HL-60 (cell line): ENCODE results near the gene RPS3.

Experiments
- DNase-seq, 2 experiments: peaks; one replicate each; pipeline ENCODE4 v3.0.0-alpha.2; 2010 to 2020; ENCODE audit warnings: low read depth in 1 of 2, low spot score in 1 of 2
- H3K27ac ChIP-seq: fragments of 250-450 bp; sonication (Bioruptor Pico); replicated peaks from 2 replicates; pipeline ENCODE4 v1.5.1; 2020; ENCODE audit warnings: mild to moderate bottlenecking, moderate library complexity
- H3K27me3 ChIP-seq: fragments of 250-450 bp; sonication (Bioruptor Pico); 2 replicates; pipeline ENCODE4 v1.5.1; 2021; ENCODE audit warnings: mild to moderate bottlenecking, moderate library complexity; ENCODE audit not compliant: insufficient read depth, poor library complexity, severe bottlenecking
- H3K4me3 ChIP-seq: replicated peaks from 2 replicates; pipeline ENCODE4 v1.5.1; 2011; ENCODE audit warnings: mild to moderate bottlenecking, control low read depth, low read length; ENCODE audit not compliant: insufficient read depth
- GABPA ChIP-seq: IDR thresholded peaks from 2 replicates; pipeline ENCODE4 v1.6.1; 2012; ENCODE audit warnings: low read depth
- POLR2AphosphoS5 ChIP-seq: IDR thresholded peaks from 2 replicates; pipeline ENCODE4 v1.6.1; 2012; ENCODE audit warnings: low read depth
- SPI1 ChIP-seq: IDR thresholded peaks from 2 replicates; pipeline ENCODE4 v1.6.1; 2012; ENCODE audit warnings: low read depth, mild to moderate bottlenecking, borderline replicate concordance
- TF ChIP-seq, protein P1 (sequence below): IDR thresholded peaks from 2 replicates; pipeline ENCODE4 v1.6.1; 2012; ENCODE audit warnings: low read depth; ENCODE audit not compliant: insufficient replicate concordance
- TF ChIP-seq, protein P2 (sequence below): IDR thresholded peaks from one replicate; pipeline ENCODE4 v1.5.1; 2011; ENCODE audit warnings: low read length, control low read depth, inconsistent platforms; ENCODE audit not compliant: insufficient read depth

Gene RPS3

DNA sequence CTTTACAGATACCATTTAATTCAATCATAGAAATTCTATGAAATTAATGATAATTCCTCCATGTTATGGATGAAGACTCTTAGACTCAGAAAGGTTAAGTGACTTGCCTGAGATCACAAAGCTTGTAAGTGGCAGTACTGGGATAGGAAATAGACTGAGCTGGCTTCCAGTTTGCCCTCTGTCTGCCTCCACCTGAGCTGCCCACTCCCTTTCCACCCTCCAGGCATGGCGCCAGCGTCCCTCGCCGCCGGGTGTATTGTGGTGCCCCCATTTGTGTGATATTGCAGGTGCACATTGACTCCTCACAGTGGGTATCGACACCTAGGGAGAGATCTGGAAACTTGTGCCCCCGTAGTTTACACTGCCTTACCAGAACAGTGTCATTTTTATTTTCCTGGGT, 9.4 kb upstream of the RPS3 start:
- DNase-seq = no peak
- Histone ChIP-seq H3K4me3 (no peak overlapping the region), H3K27me3 (no peaks in the 10 kb centered on the region), H3K27ac (no peak overlapping the region)
- TF ChIP-seq POLR2AphosphoS5 (no peak), SPI1 (no peak), GABPA (no peak)
- TF ChIP-seq, protein P1, sequence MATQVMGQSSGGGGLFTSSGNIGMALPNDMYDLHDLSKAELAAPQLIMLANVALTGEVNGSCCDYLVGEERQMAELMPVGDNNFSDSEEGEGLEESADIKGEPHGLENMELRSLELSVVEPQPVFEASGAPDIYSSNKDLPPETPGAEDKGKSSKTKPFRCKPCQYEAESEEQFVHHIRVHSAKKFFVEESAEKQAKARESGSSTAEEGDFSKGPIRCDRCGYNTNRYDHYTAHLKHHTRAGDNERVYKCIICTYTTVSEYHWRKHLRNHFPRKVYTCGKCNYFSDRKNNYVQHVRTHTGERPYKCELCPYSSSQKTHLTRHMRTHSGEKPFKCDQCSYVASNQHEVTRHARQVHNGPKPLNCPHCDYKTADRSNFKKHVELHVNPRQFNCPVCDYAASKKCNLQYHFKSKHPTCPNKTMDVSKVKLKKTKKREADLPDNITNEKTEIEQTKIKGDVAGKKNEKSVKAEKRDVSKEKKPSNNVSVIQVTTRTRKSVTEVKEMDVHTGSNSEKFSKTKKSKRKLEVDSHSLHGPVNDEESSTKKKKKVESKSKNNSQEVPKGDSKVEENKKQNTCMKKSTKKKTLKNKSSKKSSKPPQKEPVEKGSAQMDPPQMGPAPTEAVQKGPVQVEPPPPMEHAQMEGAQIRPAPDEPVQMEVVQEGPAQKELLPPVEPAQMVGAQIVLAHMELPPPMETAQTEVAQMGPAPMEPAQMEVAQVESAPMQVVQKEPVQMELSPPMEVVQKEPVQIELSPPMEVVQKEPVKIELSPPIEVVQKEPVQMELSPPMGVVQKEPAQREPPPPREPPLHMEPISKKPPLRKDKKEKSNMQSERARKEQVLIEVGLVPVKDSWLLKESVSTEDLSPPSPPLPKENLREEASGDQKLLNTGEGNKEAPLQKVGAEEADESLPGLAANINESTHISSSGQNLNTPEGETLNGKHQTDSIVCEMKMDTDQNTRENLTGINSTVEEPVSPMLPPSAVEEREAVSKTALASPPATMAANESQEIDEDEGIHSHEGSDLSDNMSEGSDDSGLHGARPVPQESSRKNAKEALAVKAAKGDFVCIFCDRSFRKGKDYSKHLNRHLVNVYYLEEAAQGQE = no peak
- TF ChIP-seq, protein P2, sequence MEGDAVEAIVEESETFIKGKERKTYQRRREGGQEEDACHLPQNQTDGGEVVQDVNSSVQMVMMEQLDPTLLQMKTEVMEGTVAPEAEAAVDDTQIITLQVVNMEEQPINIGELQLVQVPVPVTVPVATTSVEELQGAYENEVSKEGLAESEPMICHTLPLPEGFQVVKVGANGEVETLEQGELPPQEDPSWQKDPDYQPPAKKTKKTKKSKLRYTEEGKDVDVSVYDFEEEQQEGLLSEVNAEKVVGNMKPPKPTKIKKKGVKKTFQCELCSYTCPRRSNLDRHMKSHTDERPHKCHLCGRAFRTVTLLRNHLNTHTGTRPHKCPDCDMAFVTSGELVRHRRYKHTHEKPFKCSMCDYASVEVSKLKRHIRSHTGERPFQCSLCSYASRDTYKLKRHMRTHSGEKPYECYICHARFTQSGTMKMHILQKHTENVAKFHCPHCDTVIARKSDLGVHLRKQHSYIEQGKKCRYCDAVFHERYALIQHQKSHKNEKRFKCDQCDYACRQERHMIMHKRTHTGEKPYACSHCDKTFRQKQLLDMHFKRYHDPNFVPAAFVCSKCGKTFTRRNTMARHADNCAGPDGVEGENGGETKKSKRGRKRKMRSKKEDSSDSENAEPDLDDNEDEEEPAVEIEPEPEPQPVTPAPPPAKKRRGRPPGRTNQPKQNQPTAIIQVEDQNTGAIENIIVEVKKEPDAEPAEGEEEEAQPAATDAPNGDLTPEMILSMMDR = no peak

DNA sequence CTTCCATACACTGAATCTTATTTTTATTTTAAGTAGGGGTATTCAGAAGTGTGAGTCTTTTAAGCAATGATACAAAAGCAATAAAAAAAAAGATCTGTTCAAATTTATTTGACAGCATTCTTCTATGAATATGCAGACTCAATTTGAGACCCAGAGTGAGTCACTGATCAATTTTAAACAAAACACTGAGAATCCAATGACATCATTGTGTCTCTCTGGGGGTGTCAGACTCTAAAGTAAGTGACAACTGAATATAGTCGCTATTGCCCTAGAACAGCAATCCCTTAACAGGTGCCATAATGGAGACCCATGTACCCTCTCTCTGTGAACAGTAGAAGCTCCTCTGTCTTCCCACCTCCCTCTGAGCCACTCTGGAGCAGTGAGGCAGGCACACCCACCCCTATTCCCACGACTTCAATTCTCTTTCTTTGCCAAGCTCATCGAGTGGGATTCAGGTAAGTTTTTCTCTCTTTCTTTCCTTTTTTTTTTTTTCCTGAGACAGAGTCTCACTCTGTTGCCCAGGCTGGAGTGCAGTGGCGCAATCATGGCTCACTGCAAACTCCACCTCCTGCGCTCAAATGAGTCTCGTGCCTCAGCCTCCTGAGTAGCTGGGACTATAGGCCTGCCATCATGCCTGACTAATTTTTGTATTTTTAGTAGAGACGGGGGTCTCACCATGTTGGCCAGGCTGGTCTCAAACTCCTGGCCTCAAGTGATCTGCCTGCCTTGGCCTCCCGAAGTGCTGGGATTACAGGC, 5.1 kb upstream of the RPS3 start:
- no peak for DNase-seq
- Histone ChIP-seq H3K4me3 (no peak overlapping the region), H3K27ac (no peak overlapping the region), H3K27me3 (no peaks in the 10 kb centered on the region)
- TF ChIP-seq, protein P1 = no peak
- TF ChIP-seq POLR2AphosphoS5 (no peak), SPI1 (no peak), GABPA (no peak)
- TF ChIP-seq, protein P2 = no peak

DNA sequence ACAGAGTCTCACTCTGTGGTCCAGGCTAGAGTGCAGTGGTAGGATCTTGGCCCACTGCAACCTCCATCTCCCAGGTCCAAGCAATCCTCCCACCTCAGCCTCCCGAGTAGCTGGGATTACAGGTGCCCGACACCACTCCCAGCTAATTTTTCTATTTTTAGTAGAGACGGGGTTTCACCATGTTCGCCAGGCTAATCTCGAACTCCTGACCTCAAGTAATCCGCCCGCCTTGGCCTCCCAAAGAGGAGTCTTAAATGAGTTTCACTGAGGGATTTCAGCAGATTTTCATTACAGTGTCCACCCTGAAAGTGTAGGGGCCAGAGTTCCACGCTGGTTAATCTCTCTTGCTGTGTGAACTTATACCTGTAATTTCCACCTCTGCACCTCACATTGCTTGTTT, 412 bp upstream of the RPS3 start:
- no peak for DNase-seq
- Histone ChIP-seq H3K27ac (peak overlapping the region; percentile 98), H3K4me3 (no peak overlapping the region), H3K27me3 (no peaks in the 10 kb centered on the region)
- TF ChIP-seq SPI1 (no peak), GABPA (no peak), POLR2AphosphoS5 (no peak)
- TF ChIP-seq, protein P2 = no peak
- TF ChIP-seq, protein P1 = no peak
